DND-41 (cell line): ENCODE data around the gene LIF.

Experiments
- EZH2 ChIP-seq: IDR thresholded peaks from 3 replicates; pipeline ENCODE4 v1.6.1; 2012; ENCODE audit warnings: borderline replicate concordance, low read depth, mild to moderate bottlenecking, moderate library complexity, low read length, inconsistent platforms; ENCODE audit not compliant: severe bottlenecking
- TF ChIP-seq, protein P1 (sequence below): IDR thresholded peaks from 2 replicates; pipeline ENCODE4 v1.5.1; 2012; ENCODE audit warnings: borderline replicate concordance, low read length, moderate library complexity, mild to moderate bottlenecking; ENCODE audit not compliant: poor library complexity, severe bottlenecking; ENCODE audit errors: extremely low read depth

DNA sequence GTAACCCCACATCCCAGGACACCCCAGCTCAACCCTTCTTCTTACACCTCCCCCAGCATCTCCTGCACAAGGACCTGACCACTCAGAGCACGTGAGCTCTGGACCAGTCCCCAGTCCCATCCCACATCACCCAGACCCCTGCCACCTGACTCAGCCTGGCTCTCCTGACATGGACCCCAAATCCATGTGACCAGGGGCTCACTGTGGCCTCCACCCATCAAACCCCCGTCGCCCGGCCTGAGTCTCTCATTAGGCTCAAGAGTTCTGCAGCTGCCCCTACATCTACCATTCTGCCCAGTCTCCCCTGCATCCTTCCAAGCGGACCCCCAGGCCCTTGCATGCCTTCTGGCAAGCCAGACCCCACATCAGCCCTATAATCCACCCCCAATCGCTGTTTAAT lies 1.9 kb upstream of the LIF start:
- no peak for TF ChIP-seq EZH2
- TF ChIP-seq, protein P1, sequence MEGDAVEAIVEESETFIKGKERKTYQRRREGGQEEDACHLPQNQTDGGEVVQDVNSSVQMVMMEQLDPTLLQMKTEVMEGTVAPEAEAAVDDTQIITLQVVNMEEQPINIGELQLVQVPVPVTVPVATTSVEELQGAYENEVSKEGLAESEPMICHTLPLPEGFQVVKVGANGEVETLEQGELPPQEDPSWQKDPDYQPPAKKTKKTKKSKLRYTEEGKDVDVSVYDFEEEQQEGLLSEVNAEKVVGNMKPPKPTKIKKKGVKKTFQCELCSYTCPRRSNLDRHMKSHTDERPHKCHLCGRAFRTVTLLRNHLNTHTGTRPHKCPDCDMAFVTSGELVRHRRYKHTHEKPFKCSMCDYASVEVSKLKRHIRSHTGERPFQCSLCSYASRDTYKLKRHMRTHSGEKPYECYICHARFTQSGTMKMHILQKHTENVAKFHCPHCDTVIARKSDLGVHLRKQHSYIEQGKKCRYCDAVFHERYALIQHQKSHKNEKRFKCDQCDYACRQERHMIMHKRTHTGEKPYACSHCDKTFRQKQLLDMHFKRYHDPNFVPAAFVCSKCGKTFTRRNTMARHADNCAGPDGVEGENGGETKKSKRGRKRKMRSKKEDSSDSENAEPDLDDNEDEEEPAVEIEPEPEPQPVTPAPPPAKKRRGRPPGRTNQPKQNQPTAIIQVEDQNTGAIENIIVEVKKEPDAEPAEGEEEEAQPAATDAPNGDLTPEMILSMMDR = no peak
